CMK (cell line): ENCODE data around the gene CALHM5.

Source experiments
- DNase-seq: peaks from one replicate; pipeline ENCODE4 v3.0.0-alpha.2; 2010; ENCODE audit warnings: low read depth

CALHM5 gene

GRCh38 chr6:116508527-116508926, 2.9 kb upstream of the CALHM5 start:
- no peak for DNase-seq

- no peak for DNase-seq
These were observed 696 bp downstream of the CALHM5 start for GRCh38 chr6:116512111-116512559.

- DNase-seq: no peak
These were observed 1.3 kb downstream of the CALHM5 start for GRCh38 chr6:116512734-116513133.

- DNase-seq: no peak
These were observed 1.9 kb downstream of the CALHM5 start for GRCh38 chr6:116513224-116513875.

GRCh38 chr6:116514111-116514510, 2.7 kb downstream of the CALHM5 start:
- DNase-seq: no peak

GRCh38 chr6:116515141-116515540, 3.7 kb downstream of the CALHM5 start:
- DNase-seq: no peak

GRCh38 chr6:116518621-116519368, 7.4 kb downstream of the CALHM5 start:
- no peak for DNase-seq

GRCh38 chr6:116522896-116523295, 11.5 kb downstream of the CALHM5 start:
- no peak for DNase-seq

GRCh38 chr6:116524236-116524635, 12.8 kb downstream of the CALHM5 start:
- no peak for DNase-seq

GRCh38 chr6:116528133-116528532, 16.7 kb downstream of the CALHM5 start:
- DNase-seq: no peak

- DNase-seq: no peak
These were observed 17.3 kb downstream of the CALHM5 start for GRCh38 chr6:116528780-116529179.

GRCh38 chr6:116529466-116530290, 18.2 kb downstream of the CALHM5 start:
- DNase-seq: no peak

GRCh38 chr6:116530436-116530835, 19.0 kb downstream of the CALHM5 start:
- DNase-seq: no peak

GRCh38 chr6:116531675-116532570, 20.5 kb downstream of the CALHM5 start:
- peak; percentile 54 for DNase-seq

- DNase-seq: no peak
These were observed 22.0 kb downstream of the CALHM5 start for GRCh38 chr6:116533233-116533957.

- DNase-seq: no peak
These were observed 23.7 kb downstream of the CALHM5 start for GRCh38 chr6:116535109-116535508.

GRCh38 chr6:116536216-116536621, 24.8 kb downstream of the CALHM5 start:
- DNase-seq: peak; percentile 47

- DNase-seq: no peak
These were observed 31.0 kb downstream of the CALHM5 start for GRCh38 chr6:116542426-116542825.

GRCh38 chr6:116543149-116543548, 31.7 kb downstream of the CALHM5 start:
- DNase-seq: no peak

GRCh38 chr6:116545651-116546050, 34.2 kb downstream of the CALHM5 start, which contains the start of gene TRAPPC3L:
TSS of gene TRAPPC3L (minus strand) at chr6:116545684. CDS start at chr6:116545514, 170 bp downstream.
- DNase-seq: no peak

- no peak for DNase-seq
These were observed 35.9 kb downstream of the CALHM5 start for GRCh38 chr6:116547358-116547757.
